Stimulated activated naive CD4-positive, alpha-beta T cell (primary cell): ENCODE results near the gene NEUROG1.

Experiments used
- DNase-seq, 6 experiments: peaks; one replicate each; lab custom pipeline; 2025; lab: John Stamatoyannopoulos, UW

Gene NEUROG1

GRCh38 chr5:135564331-135564730 lies 28.6 kb upstream of the NEUROG1 start:
- no peak for DNase-seq

DNA sequence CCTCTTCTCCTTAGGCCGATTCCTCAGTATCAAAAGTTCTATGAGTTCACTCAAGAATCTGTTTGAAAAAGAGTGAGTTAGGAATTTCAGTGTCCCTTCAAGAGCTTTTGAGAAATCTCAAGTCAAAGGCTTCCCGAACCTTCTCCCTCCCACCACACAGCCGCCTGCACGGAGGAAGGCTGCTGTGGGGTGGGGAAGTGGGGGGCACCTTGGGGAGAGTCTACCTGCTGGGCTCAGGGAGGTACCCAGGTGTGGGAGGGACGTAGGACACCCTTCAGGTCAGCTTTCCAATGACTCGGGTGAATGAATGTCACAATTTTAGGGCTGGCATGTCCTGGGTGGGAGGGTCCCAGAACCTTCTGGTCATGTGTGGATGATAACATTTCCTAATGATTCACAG lies 25.5 kb upstream of the NEUROG1 start:
- no peak for DNase-seq

DNA sequence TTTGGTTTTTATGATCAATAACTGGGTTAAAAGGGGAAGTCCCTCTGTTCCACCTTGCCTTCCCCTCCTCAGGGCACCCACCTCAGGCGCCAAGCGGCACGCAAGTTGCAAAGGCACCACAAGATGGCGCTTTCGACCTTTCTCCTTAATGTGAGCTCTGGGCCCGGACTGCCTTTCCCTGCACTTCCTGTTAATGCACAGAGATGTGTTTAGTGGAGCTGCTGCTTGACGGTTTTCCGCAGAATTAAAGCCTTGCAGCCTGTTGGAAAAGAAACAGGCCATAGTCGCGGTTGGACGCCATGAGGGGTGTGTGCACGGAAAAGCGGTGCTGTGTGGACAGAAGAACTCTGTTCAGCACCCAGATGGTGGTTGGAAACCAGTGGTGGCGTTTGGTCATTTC lies 25.1 kb upstream of the NEUROG1 start:
- peak; percentile 2 to 32 (median 26) for DNase-seq

DNA sequence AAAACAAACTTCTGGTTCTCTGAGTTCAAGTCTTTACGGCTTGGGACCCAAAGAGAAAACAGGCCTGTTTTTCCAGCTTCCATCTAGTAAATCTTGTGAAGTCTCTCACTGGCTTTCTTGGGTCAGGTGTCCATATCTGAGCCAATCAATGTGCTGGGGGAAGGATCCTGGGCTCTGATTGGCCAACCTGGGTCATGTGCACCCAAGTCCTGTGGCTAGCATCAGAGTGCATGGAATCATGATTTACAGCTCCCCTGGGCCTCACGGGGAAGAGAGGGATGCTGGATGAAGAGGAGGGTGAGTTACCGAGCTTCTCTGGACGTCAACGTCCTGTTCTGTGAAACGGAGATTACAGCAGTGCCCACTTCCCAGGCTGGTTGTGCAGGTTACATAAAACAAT lies 23.6 kb upstream of the NEUROG1 start:
- DNase-seq = no peak

- DNase-seq = no peak
These were observed 21.5 kb upstream of the NEUROG1 start for GRCh38 chr5:135557076-135557838.

- no peak for DNase-seq
These were observed 20.9 kb upstream of the NEUROG1 start for GRCh38 chr5:135556620-135557019.

- DNase-seq = no peak
These were observed 19.8 kb upstream of the NEUROG1 start for GRCh38 chr5:135555530-135555929.

DNA sequence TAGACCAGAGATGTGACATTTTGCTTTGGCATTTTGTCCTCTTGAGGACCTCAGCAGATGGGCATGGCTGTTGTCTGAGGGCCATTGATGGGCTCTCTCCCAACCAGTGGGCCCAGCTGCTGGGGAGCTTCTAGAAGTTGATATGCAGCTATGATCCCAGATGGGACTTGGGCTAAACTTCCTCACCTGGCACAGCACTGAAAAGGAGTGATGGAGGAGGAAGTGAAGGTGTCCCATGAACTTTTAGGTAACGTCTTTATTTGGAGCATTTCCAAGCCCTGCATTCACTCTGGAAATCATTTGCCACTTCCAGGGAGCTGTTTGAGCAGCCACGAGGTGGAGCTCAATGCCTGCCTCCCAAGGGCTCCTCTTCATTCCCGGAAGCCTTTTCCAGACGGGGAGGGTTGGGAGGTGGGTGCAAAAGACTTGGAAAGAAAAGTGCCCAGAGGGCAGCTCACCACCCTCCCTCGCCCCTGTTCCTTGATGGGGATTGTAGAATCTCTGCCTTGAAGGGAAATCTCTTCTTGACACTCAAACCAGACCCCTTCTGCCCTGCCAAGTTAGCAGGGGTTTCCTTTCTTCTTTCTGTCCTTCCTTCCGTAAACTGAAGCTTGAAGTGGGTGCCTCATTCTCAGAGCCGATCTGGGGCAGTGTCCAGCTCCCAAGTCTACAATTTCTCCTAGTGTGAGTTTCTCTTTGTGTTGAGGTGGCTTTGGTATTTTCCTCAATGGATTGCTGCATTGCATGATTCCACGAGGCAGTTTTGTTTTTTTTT lies 18.1 kb upstream of the NEUROG1 start:
- no peak for DNase-seq

DNA sequence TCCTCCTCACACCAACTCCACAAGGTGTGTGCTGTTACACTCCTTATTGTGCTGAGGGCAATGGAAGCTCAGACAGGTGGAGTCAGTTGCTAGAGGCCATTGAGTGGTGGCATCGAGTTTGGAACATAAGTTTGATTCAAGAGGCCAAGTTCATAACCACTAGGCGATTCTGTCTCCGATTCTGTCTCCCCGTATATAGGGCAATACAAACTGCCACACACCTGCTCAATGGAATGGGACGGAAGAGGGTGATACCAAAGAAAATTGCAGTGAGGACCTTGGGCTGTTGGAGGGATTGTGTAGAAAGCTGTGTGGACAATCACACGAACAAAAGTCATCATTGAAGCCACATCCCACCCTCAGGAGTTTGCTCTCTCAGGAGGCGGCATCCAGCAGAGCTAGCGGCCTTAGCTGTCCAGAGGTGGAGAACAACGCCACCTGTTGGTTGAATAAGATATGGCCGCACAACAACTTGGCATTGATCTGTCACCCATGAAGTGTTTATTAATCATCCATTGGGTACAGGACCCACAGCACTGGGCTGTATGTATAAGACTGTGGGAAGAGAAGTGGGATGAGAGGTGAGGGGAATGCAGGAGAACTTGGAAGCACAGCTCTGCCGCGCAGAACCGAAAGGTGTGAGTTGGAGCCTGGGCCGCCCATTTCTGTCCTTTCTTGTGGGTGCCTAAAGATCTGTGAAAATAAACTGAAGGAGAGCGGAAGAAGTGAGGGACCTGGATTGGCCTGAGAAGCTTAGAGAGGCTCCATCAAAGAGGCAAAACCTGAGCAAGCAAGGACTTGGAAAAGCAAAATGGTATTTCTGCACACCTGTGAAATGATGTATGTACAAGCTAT lies 16.1 kb upstream of the NEUROG1 start:
- DNase-seq = peak; percentile 3 to 49 (median 10)

GRCh38 chr5:135549413-135549812 lies 13.6 kb upstream of the NEUROG1 start:
- DNase-seq = no peak

DNA sequence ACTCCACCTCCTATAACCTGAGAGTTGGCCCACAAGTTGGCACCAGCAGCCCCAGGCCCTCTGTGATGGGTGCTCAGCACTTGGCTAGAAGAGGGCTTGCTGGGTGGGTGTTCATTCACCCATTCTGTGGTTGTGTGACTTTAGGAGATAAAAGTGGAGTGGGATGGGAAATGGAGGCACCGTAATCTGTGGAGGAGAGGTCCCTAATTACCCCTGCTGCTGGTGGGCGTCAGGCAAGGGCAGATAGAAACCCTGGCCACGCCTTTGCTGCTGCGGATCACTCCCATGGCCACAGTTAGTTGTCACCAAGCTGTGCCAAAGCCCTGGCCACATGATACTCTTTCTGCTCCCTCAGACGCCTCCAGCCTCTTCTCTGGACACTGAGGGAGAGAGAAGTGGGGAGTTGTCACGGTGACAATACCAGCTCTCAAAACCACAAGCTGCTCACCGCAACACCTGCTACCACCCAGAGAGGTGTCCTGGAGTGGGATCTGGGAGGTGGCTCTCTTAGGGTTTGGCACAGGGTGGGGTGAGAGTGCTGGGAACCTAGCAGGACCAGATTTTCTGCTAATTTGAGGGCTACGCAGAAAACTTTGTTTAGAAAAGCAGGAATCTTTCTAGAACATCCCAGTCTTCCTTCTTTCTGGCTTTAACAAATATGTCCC lies 12.0 kb upstream of the NEUROG1 start:
- DNase-seq = no peak

DNA sequence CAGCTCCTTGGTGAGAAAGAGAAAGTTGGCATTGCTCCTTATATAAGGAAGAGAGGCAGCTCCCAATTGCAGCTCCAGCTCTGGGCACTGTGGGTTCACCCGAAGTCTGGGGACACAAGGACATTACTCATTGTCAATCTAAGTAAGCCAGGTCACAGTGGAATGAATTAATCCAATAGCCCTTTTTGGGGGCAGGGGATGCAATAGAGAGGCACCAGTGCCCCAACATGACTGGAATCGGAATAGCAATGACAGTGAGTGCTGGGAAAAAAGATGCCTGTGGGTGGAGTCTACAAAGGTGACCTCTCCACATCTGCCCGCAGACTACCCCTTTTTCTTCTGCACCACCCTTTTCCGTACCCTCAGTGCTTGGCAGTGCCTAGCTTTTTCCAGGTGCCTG lies 11.1 kb upstream of the NEUROG1 start:
- no peak for DNase-seq

GRCh38 chr5:135546101-135546500 lies 10.3 kb upstream of the NEUROG1 start:
- no peak for DNase-seq

DNA sequence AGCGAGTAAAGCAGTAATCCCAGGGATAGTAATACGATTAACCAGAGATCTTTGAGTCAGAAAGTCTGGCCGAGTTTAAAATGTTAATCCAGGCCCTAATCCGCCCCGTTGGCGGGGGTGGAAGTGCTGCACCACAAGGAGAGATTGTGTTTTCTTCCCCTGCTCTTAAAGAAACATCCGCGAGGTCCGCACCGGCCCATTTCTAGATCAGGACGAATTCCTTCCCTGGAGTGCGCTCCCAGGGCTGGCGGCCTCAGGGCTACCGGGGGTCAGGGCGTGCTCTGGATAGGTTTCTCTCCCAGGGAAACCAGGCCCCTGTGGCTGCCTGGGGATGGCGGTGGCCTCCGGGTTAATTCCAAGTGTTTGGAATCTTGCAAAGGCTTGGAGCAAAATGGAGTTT lies 9.3 kb upstream of the NEUROG1 start:
- DNase-seq = no peak

GRCh38 chr5:135543485-135544304 lies 7.9 kb upstream of the NEUROG1 start:
- DNase-seq = no peak

GRCh38 chr5:135543001-135543484 lies 7.3 kb upstream of the NEUROG1 start:
- no peak for DNase-seq

- DNase-seq = no peak
These were observed 6.2 kb upstream of the NEUROG1 start for GRCh38 chr5:135541807-135542502.

- DNase-seq = no peak
These were observed 3.8 kb upstream of the NEUROG1 start for GRCh38 chr5:135539430-135540005.

DNA sequence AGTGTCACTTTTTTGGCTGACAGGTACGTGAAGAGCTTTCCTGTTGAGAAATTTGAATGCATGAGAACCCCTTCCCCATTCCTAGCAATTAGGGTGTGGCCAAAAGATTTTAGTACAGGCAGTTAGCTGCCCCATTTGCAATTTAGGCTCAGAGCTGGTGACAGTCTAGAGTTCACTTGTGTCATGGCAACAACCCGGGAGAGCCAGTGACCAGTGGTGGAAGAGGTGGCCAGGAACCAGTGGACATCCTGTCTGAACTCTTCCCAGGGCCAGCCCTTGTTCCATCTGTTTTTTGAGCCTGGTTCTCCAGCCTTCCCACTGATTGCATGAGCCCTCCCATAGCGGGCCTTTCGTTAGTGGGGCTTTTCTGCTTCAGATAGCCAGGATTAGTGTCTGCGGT lies 2.5 kb upstream of the NEUROG1 start:
- no peak for DNase-seq

DNA sequence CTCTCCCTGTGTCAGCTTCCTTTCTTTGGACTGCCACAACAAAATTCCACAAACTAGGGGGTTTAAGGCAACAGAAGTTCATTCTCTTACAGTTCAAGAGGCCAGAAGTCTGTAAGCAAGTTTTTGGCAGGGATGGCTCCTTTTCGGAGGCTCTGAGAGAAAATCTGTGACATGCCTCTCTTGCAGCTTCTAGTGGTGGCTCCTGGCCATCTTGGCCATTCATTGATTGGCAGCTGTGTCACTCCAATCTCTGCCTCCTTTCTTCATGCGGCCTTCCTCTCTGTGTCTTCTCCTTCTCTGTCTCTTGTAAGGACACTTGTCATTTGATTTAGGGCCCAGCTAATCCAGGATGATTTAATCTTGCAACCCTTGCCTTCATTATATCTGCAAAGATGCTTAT lies 2.0 kb upstream of the NEUROG1 start:
- DNase-seq = no peak
